Progenitor cell of endocrine pancreas (in vitro differentiated cells): ENCODE data around the gene HEMK1. TPM values are rescaled to one million over a fixed set of nuclear protein-coding genes. Genes with fewer than 3 reads are reported as not detected.

Source experiments
- DNase-seq: peaks from one replicate; pipeline ENCODE4 v3.0.0; 2021; ENCODE audit warnings: low spot score; ENCODE audit not compliant: unreplicated experiment
- H3K27ac Mint-ChIP-seq: 2 replicates; pipeline ENCODE4 v1.8.0; 2021; ENCODE audit warnings: mild to moderate bottlenecking, moderate library complexity, mixed read lengths
- H3K27me3 Mint-ChIP-seq: 2 replicates; pipeline ENCODE4 v1.8.0; 2021; ENCODE audit warnings: mixed read lengths
- H3K36me3 Mint-ChIP-seq: 2 replicates; pipeline ENCODE4 v1.8.0; 2022; ENCODE audit warnings: mixed read lengths; ENCODE audit not compliant: insufficient read depth
- H3K4me1 Mint-ChIP-seq: 2 replicates; pipeline ENCODE4 v1.8.0; 2021; ENCODE audit warnings: low read depth, mixed read lengths
- H3K4me3 Mint-ChIP-seq: 2 replicates; pipeline ENCODE4 v1.8.0; 2021; ENCODE audit warnings: low read depth, mild to moderate bottlenecking, moderate library complexity, mixed read lengths
- H3K9me3 Mint-ChIP-seq: 2 replicates; pipeline ENCODE4 v1.8.0; 2021; ENCODE audit warnings: low read depth, mixed read lengths
- CTCF ChIP-seq: fragments of 200-600 bp; sonication (generic); IDR thresholded peaks from one replicate; pipeline ENCODE4 v1.5.0; 2021; ENCODE audit warnings: antibody characterized with exemption, mild to moderate bottlenecking; ENCODE audit not compliant: unreplicated experiment
- total RNA-seq: library from RNA; stranded (reverse); gene quantifications from 2 replicates; pipeline ENCODE4 v1.2.1, GENCODE V29; 2021

HEMK1 gene
- total RNA-seq, 1 donor from 2014 or later: 23.7 TPM

GRCh38 chr3:50639055-50639494 is 69.8 kb downstream of the HEMK1 start:
- Mint-ChIP-seq H3K4me3 (no peak overlapping the region), H3K36me3 (peaks cover 7% of the 10 kb centered on the region), H3K27ac (no peak overlapping the region), H3K4me1 (peaks cover 7% of the 10 kb centered on the region), H3K27me3 (no peaks in the 10 kb centered on the region), H3K9me3 (no peaks in the 10 kb centered on the region)
- DNase-seq: no peak
- TF ChIP-seq CTCF: no peak

GRCh38 chr3:50642382-50642781 is 73.1 kb downstream of the HEMK1 start:
- no peak for TF ChIP-seq CTCF
- Mint-ChIP-seq H3K27me3 (no peaks in the 10 kb centered on the region), H3K4me1 (no peaks in the 10 kb centered on the region), H3K4me3 (no peak overlapping the region), H3K27ac (no peak overlapping the region), H3K9me3 (no peaks in the 10 kb centered on the region), H3K36me3 (peaks cover 8% of the 10 kb centered on the region)
- no peak for DNase-seq

GRCh38 chr3:50644561-50644960 is 75.2 kb downstream of the HEMK1 start:
- Mint-ChIP-seq H3K9me3 (no peaks in the 10 kb centered on the region), H3K27me3 (no peaks in the 10 kb centered on the region), H3K4me3 (no peak overlapping the region), H3K4me1 (no peaks in the 10 kb centered on the region), H3K27ac (no peak overlapping the region), H3K36me3 (peaks cover 8% of the 10 kb centered on the region)
- no peak for DNase-seq
- TF ChIP-seq CTCF: no peak

DNA sequence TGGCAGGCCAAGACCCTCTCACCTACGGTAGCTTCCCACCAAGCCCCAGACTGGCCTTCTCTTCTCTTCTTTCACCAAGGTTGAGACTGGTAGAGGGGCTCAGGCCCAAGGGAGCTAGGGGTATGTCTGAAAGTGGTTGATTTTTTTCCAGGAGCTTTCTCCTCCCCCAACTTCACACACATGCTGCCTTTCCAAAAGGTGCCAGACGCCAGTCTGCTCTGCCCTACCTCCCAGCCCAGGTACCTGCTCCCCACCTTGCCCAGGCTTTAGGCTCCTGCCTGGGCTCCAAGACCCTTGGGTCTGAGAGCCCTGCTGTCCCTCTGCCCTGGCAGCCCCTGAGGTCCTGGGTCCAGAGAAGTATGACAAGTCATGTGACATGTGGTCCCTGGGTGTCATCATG is 76.1 kb downstream of the HEMK1 start:
- no peaks in the 10 kb centered on the region for H3K9me3 Mint-ChIP-seq
- H3K4me3 Mint-ChIP-seq: no peak overlapping the region
- no peak overlapping the region for H3K27ac Mint-ChIP-seq
- H3K4me1 Mint-ChIP-seq: no peaks in the 10 kb centered on the region
- DNase-seq: no peak
- no peak for TF ChIP-seq CTCF
- H3K36me3 Mint-ChIP-seq: peaks cover 8% of the 10 kb centered on the region
- no peaks in the 10 kb centered on the region for H3K27me3 Mint-ChIP-seq

Other genes starting within 250 kb of the HEMK1 start
- gene HYAL2, start 246.8 kb upstream of the HEMK1 start, total RNA-seq: 74.3 and 77.9 TPM in 2 replicates
- gene TUSC2, start 241.3 kb upstream of the HEMK1 start, total RNA-seq: 33.1 and 34.9 TPM in 2 replicates
- gene RASSF1, start 228.7 kb upstream of the HEMK1 start, total RNA-seq: 11.7 and 13.9 TPM in 2 replicates
- 0.86 and 2.2 TPM in 2 replicates for gene ZMYND10, start 223.8 kb upstream of the HEMK1 start, total RNA-seq
- 25.7 and 31.6 TPM in 2 replicates for gene NPRL2, start 218.7 kb upstream of the HEMK1 start, total RNA-seq
- gene CYB561D2, start 218.7 kb upstream of the HEMK1 start, total RNA-seq: 18.7 and 19.2 TPM in 2 replicates
- 32.7 and 33.0 TPM in 2 replicates for gene TMEM115, start 210.0 kb upstream of the HEMK1 start, total RNA-seq
- 5.5 and 6.9 TPM in 2 replicates for gene CACNA2D2, start 65.9 kb upstream of the HEMK1 start, total RNA-seq
- gene C3orf18, start 1.8 kb upstream of the HEMK1 start, total RNA-seq: 12.0 and 12.5 TPM in 2 replicates
- gene CISH, start 42.3 kb downstream of the HEMK1 start, total RNA-seq: 4.9 and 5.2 TPM in 2 replicates
- 40.8 and 42.6 TPM in 2 replicates for gene MAPKAPK3, start 47.6 kb downstream of the HEMK1 start, total RNA-seq
- gene DOCK3, start 105.4 kb downstream of the HEMK1 start, total RNA-seq: 10.0 and 10.6 TPM in 2 replicates